Sigmoid colon (tissue), 4 donors: ENCODE measurements around the gene GUCY2F.

Experiments
- POLR2A ChIP-seq, 2 donors: fragments of 450-650 bp; IDR thresholded peaks; one replicate each; pipeline ENCODE4 v1.6.1; 2016; ENCODE audit warnings: antibody characterized with exemption in 2 of 2, mild to moderate bottlenecking in 2 of 2, moderate library complexity in 2 of 2
- POLR2AphosphoS5 ChIP-seq, 4 donors: sonication (generic); formaldehyde crosslinking; IDR thresholded peaks; one replicate each; pipeline ENCODE4 v1.6.1; 2017; ENCODE audit warnings: antibody characterized with exemption in 4 of 4
- TF ChIP-seq, protein P1 (sequence below), 4 experiments: fragments of 450-650 bp in 3 of 4; fragments of 200-600 bp in 1 of 4; IDR thresholded peaks; one replicate each; pipeline ENCODE4 v1.5.1; 2016 to 2019; ENCODE audit warnings: antibody characterized with exemption in 4 of 4, mild to moderate bottlenecking in 3 of 4, moderate library complexity in 2 of 4

DNA sequence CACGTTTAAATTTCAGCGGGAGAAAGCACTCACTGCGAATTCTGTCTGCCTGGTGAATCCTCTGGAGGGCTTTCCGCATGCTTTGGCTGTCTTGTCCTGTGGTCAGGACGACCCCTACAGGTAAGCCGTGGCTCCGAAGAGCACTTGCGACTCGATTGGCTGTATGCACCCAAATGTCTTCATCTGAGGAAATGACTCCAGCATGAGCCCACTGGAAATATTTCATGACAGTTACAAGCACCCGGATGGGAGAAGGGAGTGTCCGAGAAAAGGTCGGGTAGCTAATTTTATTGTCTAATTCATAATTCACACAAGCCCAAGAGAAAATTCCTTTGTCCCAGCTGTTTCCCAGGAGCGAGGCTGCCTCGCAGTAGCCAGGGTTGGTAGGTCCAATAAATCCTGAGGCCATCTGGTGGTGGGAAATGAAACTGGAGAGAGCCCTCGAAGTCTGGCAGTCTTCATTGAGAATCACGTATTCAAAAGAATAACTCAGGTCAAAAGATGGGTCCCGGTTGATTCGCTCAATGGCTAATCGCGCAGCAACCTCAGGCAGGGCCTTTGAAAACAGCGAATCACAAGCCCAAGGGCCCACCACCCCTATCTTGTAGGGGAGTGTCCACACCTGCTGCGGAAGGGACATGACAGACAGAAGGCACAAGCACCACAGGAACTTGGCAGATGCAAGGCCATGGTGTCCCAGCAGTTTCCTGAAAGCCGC lies 6.6 kb downstream of the GUCY2F start:
- TF ChIP-seq, protein P1, sequence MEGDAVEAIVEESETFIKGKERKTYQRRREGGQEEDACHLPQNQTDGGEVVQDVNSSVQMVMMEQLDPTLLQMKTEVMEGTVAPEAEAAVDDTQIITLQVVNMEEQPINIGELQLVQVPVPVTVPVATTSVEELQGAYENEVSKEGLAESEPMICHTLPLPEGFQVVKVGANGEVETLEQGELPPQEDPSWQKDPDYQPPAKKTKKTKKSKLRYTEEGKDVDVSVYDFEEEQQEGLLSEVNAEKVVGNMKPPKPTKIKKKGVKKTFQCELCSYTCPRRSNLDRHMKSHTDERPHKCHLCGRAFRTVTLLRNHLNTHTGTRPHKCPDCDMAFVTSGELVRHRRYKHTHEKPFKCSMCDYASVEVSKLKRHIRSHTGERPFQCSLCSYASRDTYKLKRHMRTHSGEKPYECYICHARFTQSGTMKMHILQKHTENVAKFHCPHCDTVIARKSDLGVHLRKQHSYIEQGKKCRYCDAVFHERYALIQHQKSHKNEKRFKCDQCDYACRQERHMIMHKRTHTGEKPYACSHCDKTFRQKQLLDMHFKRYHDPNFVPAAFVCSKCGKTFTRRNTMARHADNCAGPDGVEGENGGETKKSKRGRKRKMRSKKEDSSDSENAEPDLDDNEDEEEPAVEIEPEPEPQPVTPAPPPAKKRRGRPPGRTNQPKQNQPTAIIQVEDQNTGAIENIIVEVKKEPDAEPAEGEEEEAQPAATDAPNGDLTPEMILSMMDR (IDR thresholded peaks at IDR 0.05), result peak; percentile 9 to 38 (median 15)
- no peak for TF ChIP-seq POLR2A (IDR thresholded peaks at IDR 0.05)
- no peak for TF ChIP-seq POLR2AphosphoS5 (IDR thresholded peaks at IDR 0.05)
